Tibial nerve (tissue), 4 donors: ENCODE measurements around the gene UGT3A2. TPM values are rescaled to one million over a fixed set of nuclear protein-coding genes. Genes with fewer than 3 reads are reported as not detected.
"Not testable (repeated sequence)": the region's sequence is repeated elsewhere in the genome, so short reads cannot be mapped to it uniquely, and the experiment has no call there.

ENCODE experiments used
- DNase-seq, 2 donors: peaks; one replicate each; pipeline ENCODE4 v3.0.0-alpha.2; 2019; ENCODE audit warnings: low spot score in 2 of 2
- H3K27ac ChIP-seq, 4 donors: fragments of 200-600 bp; sonication (generic) in 3 of 4; one replicate each; pipeline ENCODE4 v1.5.1; 2017 to 2019; ENCODE audit warnings: mild to moderate bottlenecking in 1 of 4
- H3K27me3 ChIP-seq, 2 donors: fragments of 200-600 bp; sonication (generic) in 1 of 2; one replicate each; pipeline versions ENCODE4 v1.5.1 to v1.6.0; 2017 to 2019
- H3K36me3 ChIP-seq, 3 donors: fragments of 200-600 bp; sonication (generic); one replicate each; pipeline ENCODE4 v1.5.1; 2018 to 2019
- H3K4me1 ChIP-seq, 4 donors: fragments of 200-600 bp; sonication (generic) in 3 of 4; one replicate each; pipeline ENCODE4 v1.5.1; 2017 to 2019
- H3K4me3 ChIP-seq, 4 donors: fragments of 200-600 bp; sonication (generic) in 3 of 4; one replicate each; pipeline ENCODE4 v1.5.1; 2017 to 2019; ENCODE audit warnings: mild to moderate bottlenecking in 1 of 4, moderate library complexity in 1 of 4
- H3K9me3 ChIP-seq, 4 donors: fragments of 200-600 bp; sonication (generic) in 3 of 4; one replicate each; pipeline ENCODE4 v1.5.1; 2017 to 2019
- CTCF ChIP-seq, 5 experiments: fragments of 200-600 bp in 3 of 5; fragments of 450-650 bp in 2 of 5; sonication (generic) in 3 of 5; IDR thresholded peaks; one replicate each; pipeline ENCODE4 v1.5.1; 2016 to 2019; ENCODE audit warnings: antibody characterized with exemption in 5 of 5, mild to moderate bottlenecking in 3 of 5, moderate library complexity in 2 of 5
- EP300 ChIP-seq, 2 donors: sonication (generic); formaldehyde crosslinking; IDR thresholded peaks; one replicate each; pipeline ENCODE4 v1.6.1; 2017; ENCODE audit warnings: antibody characterized with exemption in 2 of 2, mild to moderate bottlenecking in 1 of 2
- POLR2A ChIP-seq, 2 donors: fragments of 450-650 bp; IDR thresholded peaks; one replicate each; pipeline ENCODE4 v1.6.1; 2017; ENCODE audit warnings: antibody characterized with exemption in 2 of 2, mild to moderate bottlenecking in 2 of 2, moderate library complexity in 2 of 2
- WGBS, 2 donors: methylation state at CpG; one replicate each; pipeline ENCODE4 v1.1.5; 2018; 5-methylcytosine and 5-hydroxymethylcytosine counted together
- total RNA-seq, 4 donors: library from RNA; depleted of rRNA; stranded (reverse); fragments of >200 nt; gene quantifications; one replicate each; pipeline ENCODE4 v1.1.0, GENCODE V29; 2016

UGT3A2 gene
- total RNA-seq, 4 donors from 2014 or later: not detected

GRCh38 chr5:36045895-36046294, 20.8 kb downstream of the UGT3A2 start:
- no peak for DNase-seq
- H3K9me3 ChIP-seq: no peaks in the 10 kb centered on the region
- no peak for TF ChIP-seq CTCF (IDR thresholded peaks at IDR 0.05)
- TF ChIP-seq EP300 (IDR thresholded peaks at IDR 0.05): no peak
- TF ChIP-seq POLR2A (IDR thresholded peaks at IDR 0.05): no peak
- no peak overlapping the region for H3K27ac ChIP-seq
- H3K36me3 ChIP-seq: no peaks in the 10 kb centered on the region
- no peaks in the 10 kb centered on the region for H3K27me3 ChIP-seq
- no peaks in the 10 kb centered on the region for H3K4me1 ChIP-seq
- no peak overlapping the region for H3K4me3 ChIP-seq
- WGBS, 2 donors: 76 to 83% methylated on average over 3 of the region's 3 CpGs

- Histone ChIP-seq H3K9me3 (no peaks in the 10 kb centered on the region), H3K36me3 (no peaks in the 10 kb centered on the region), H3K4me3 (no peak overlapping the region), H3K4me1 (no peaks in the 10 kb centered on the region), H3K27me3 (no peaks in the 10 kb centered on the region), H3K27ac (no peak overlapping the region)
- no peak for DNase-seq
- TF ChIP-seq POLR2A (IDR thresholded peaks at IDR 0.05) (no peak), CTCF (IDR thresholded peaks at IDR 0.05) (no peak), EP300 (IDR thresholded peaks at IDR 0.05) (no peak)
Observed at GRCh38 chr5:36041537-36041845, 25.2 kb downstream of the UGT3A2 start.

GRCh38 chr5:36040651-36041536, 25.8 kb downstream of the UGT3A2 start:
- TF ChIP-seq CTCF (IDR thresholded peaks at IDR 0.05) (no peak), EP300 (IDR thresholded peaks at IDR 0.05) (no peak), POLR2A (IDR thresholded peaks at IDR 0.05) (no peak)
- no peaks in the 10 kb centered on the region for H3K36me3 ChIP-seq
- no peaks in the 10 kb centered on the region for H3K4me1 ChIP-seq
- 66 to 71% methylated on average over 3 of the region's 3 CpGs for WGBS, 2 donors
- no peak overlapping the region for H3K4me3 ChIP-seq
- no peaks in the 10 kb centered on the region for H3K27me3 ChIP-seq
- H3K9me3 ChIP-seq: no peaks in the 10 kb centered on the region
- no peak for DNase-seq
- no peak overlapping the region for H3K27ac ChIP-seq

GRCh38 chr5:36035696-36036095, 31.0 kb downstream of the UGT3A2 start:
- Histone ChIP-seq H3K9me3 (no peaks in the 10 kb centered on the region), H3K36me3 (no peaks in the 10 kb centered on the region), H3K4me3 (no peak overlapping the region), H3K27ac (no peak overlapping the region), H3K4me1 (no peaks in the 10 kb centered on the region), H3K27me3 (no peaks in the 10 kb centered on the region)
- TF ChIP-seq EP300 (IDR thresholded peaks at IDR 0.05): no peak
- no peak for TF ChIP-seq CTCF (IDR thresholded peaks at IDR 0.05)
- no peak for TF ChIP-seq POLR2A (IDR thresholded peaks at IDR 0.05)
- 93% methylated on average over 13 of the region's 13 CpGs for WGBS, 2 donors
- DNase-seq: no peak

- not testable (repeated sequence) for H3K4me3 ChIP-seq, H3K27me3 ChIP-seq, H3K9me3 ChIP-seq, H3K36me3 ChIP-seq, DNase-seq, H3K4me1 ChIP-seq, H3K27ac ChIP-seq
- 45 to 49% methylated on average over 3 of the region's 3 CpGs for WGBS, 2 donors
Observed at GRCh38 chr5:36034536-36035134, 32.0 kb downstream of the UGT3A2 start.
